CD4-positive, alpha-beta T cell treated with Interleukin-17A for 1 hour (primary cell): ENCODE measurements around the gene ETFDH.

Experiments used
- DNase-seq: peaks from one replicate; pipeline ENCODE4 v3.0.0-alpha.2; 2020

The ETFDH gene

GRCh38 chr4:158756588-158756987 lies 84.5 kb downstream of the ETFDH start:
- DNase-seq: no peak

- DNase-seq: no peak
Measured at GRCh38 chr4:158758142-158758541, 86.0 kb downstream of the ETFDH start.

- no peak for DNase-seq
Measured at GRCh38 chr4:158758703-158759102, 86.6 kb downstream of the ETFDH start.
